ENCODE measurements around the gene SRSF11. TPM values are rescaled to one million over a fixed set of nuclear protein-coding genes. Genes with fewer than 3 reads are reported as not detected.

Gene SRSF11
- total RNA-seq, 1 experiment from 2014 or later: 217 TPM

DNA sequence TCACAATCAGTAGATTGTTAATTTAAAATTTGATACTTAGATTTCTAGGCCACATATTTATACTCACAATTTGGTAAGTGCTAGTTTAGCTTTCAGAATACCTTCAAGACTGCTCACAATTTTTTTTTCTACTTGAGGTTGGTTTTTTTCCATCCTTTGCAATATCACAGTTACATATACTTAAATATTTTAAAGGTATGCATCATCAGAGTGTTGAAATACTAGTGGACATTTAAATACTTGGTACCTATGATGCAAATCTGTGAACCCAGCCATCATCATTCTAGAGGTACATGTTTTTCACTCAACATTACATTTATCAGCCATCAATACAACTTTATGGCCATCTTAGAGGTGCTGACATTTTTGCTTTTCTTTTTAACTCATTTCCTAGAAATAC, 9.6 kb upstream of the SRSF11 start:
- TF ChIP-seq, protein P1, sequence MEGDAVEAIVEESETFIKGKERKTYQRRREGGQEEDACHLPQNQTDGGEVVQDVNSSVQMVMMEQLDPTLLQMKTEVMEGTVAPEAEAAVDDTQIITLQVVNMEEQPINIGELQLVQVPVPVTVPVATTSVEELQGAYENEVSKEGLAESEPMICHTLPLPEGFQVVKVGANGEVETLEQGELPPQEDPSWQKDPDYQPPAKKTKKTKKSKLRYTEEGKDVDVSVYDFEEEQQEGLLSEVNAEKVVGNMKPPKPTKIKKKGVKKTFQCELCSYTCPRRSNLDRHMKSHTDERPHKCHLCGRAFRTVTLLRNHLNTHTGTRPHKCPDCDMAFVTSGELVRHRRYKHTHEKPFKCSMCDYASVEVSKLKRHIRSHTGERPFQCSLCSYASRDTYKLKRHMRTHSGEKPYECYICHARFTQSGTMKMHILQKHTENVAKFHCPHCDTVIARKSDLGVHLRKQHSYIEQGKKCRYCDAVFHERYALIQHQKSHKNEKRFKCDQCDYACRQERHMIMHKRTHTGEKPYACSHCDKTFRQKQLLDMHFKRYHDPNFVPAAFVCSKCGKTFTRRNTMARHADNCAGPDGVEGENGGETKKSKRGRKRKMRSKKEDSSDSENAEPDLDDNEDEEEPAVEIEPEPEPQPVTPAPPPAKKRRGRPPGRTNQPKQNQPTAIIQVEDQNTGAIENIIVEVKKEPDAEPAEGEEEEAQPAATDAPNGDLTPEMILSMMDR (conservative IDR thresholded peaks at IDR 0.05; ENCODE audit: low read depth, low read length): no peak
- TF ChIP-seq EZH2 (IDR thresholded peaks at IDR 0.05; ENCODE audit: borderline replicate concordance, low read depth, low read length, poor library complexity, severe bottlenecking): no peak
- peaks cover 13% of the 10 kb centered on the region for H3K36me3 ChIP-seq (ENCODE audit: insufficient read depth, low read length, poor library complexity, severe bottlenecking)
- intact Hi-C loops (cut with micrococcal nuclease; ENCODE audit: unreplicated experiment): no loop called here
- H3K9me3 ChIP-seq (ENCODE audit: low read depth, low read length, poor library complexity, severe bottlenecking): no peaks in the 10 kb centered on the region
- no peak for DNase-seq (ENCODE audit: low spot score)
- no peaks in the 10 kb centered on the region for H3K27me3 ChIP-seq (replicated peaks; ENCODE audit: insufficient read depth, low read depth, low read length, poor library complexity)
- no peak overlapping the region for H3K4me3 ChIP-seq (ENCODE audit: low read depth, low read length, poor library complexity, severe bottlenecking)
- ChIA-PET POLR2A (ENCODE audit: low non-redundant PET) (interaction anchor here (0.7 kb wide), 1 partner anchor 10 kb away, joined by 4 read pairs; the partner anchor contains the start of gene SRSF11), CTCF (no interaction called here)
- H3K27ac ChIP-seq (ENCODE audit: low read depth, low read length, poor library complexity, severe bottlenecking): no peak overlapping the region
- no TSS peak for BruUV-seq (replicated peaks)
- peaks cover 6% of the 10 kb centered on the region for H3K4me1 ChIP-seq (ENCODE audit: insufficient read depth, low read length, poor library complexity, severe bottlenecking)

DNA sequence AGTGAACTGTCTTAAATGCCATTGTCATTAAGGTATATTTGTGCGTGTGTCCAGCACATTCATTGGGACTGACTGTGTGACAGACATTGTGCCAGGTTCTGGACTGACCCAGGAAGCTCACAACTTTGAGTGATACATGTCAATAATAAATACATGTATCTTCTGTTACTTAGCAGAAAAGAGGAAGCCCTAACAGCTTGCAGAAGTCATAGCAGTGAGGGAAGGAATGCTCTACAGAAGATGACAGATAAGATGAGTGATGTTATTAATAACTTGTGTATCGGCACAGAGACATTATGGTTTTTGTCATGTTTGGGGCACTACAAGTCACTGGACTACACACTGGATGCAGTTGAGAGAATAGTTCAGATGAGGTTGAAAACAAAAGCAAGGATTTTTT, 1.2 kb upstream of the SRSF11 start:
- H3K4me1 ChIP-seq (ENCODE audit: insufficient read depth, low read length, poor library complexity, severe bottlenecking): peaks cover 19% of the 10 kb centered on the region
- H3K4me3 ChIP-seq (ENCODE audit: low read depth, low read length, poor library complexity, severe bottlenecking): no peak overlapping the region
- H3K27me3 ChIP-seq (replicated peaks; ENCODE audit: insufficient read depth, low read depth, low read length, poor library complexity): no peaks in the 10 kb centered on the region
- H3K27ac ChIP-seq (ENCODE audit: low read depth, low read length, poor library complexity, severe bottlenecking): no peak overlapping the region
- no peak for DNase-seq (ENCODE audit: low spot score)
- H3K9me3 ChIP-seq (ENCODE audit: low read depth, low read length, poor library complexity, severe bottlenecking): no peaks in the 10 kb centered on the region
- TF ChIP-seq, protein P1 (conservative IDR thresholded peaks at IDR 0.05; ENCODE audit: low read depth, low read length): no peak
- no peak for TF ChIP-seq EZH2 (IDR thresholded peaks at IDR 0.05; ENCODE audit: borderline replicate concordance, low read depth, low read length, poor library complexity, severe bottlenecking)
- peaks cover 24% of the 10 kb centered on the region for H3K36me3 ChIP-seq (ENCODE audit: insufficient read depth, low read length, poor library complexity, severe bottlenecking)
- no TSS peak for BruUV-seq (replicated peaks)
- ChIA-PET POLR2A (ENCODE audit: low non-redundant PET) (interaction anchor here (1.0 kb wide), 1 partner anchor 191 kb away, joined by 3 read pairs; the partner anchor contains the start of gene CTH), CTCF (no interaction called here)
- intact Hi-C loops (cut with micrococcal nuclease; ENCODE audit: unreplicated experiment): no loop called here

DNA sequence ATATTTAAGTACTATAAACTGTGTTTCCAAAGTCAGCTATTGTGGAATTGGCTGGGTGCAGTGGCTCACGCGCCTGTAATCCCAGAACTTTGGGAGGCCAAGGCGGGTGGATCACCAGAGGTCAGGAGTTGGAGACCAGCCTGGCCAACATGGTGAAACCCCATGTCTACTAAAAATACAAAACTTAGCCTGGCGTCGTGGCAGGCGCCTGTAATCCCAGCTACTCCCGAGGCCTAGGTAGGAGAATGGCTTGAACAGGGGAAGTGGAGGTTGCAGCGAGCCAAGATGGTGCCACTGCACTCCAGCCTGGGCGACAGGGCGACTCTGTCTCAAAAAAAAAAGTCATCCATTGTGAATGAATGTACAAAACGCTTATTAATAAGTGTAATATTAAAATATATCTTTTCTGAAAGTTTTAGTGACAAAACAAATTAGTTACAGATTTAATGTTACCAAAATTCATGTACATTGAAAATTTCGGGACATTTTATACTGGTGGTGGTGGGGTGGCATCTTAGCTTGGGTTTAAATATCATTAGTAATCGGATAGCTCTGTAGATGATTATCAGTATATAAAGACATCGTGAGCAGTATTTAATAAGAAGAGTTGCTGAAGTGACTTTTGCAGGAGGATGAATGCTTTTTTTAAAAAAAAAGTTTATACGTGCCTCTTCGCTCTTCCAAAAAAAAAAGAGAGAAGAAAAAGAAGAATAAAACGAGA, 503 bp upstream of the SRSF11 start:
- no peak for TF ChIP-seq EZH2 (IDR thresholded peaks at IDR 0.05; ENCODE audit: borderline replicate concordance, low read depth, low read length, poor library complexity, severe bottlenecking)
- TF ChIP-seq, protein P1 (conservative IDR thresholded peaks at IDR 0.05; ENCODE audit: low read depth, low read length): no peak
- H3K4me3 ChIP-seq (ENCODE audit: low read depth, low read length, poor library complexity, severe bottlenecking): peak overlapping the region; percentile 89
- intact Hi-C loops (cut with micrococcal nuclease; ENCODE audit: unreplicated experiment): no loop called here
- ChIA-PET POLR2A (ENCODE audit: low non-redundant PET) (interaction anchor here (0.5 to 1.0 kb wide), 4 partner anchors 15 to 1617 kb away, joined by 3 to 4 read pairs (median 4); partner anchors contain the start of gene CTH), CTCF (no interaction called here)
- no peak for DNase-seq (ENCODE audit: low spot score)
- H3K27ac ChIP-seq (ENCODE audit: low read depth, low read length, poor library complexity, severe bottlenecking): peak overlapping the region; percentile 98
- H3K9me3 ChIP-seq (ENCODE audit: low read depth, low read length, poor library complexity, severe bottlenecking): no peaks in the 10 kb centered on the region
- H3K27me3 ChIP-seq (replicated peaks; ENCODE audit: insufficient read depth, low read depth, low read length, poor library complexity): no peaks in the 10 kb centered on the region
- H3K36me3 ChIP-seq (ENCODE audit: insufficient read depth, low read length, poor library complexity, severe bottlenecking): peaks cover 30% of the 10 kb centered on the region
- TSS peak; percentile 98 for BruUV-seq (replicated peaks)
- H3K4me1 ChIP-seq (ENCODE audit: insufficient read depth, low read length, poor library complexity, severe bottlenecking): peaks cover 19% of the 10 kb centered on the region
